Skeletal muscle tissue (tissue), 4 donors: ENCODE data around the gene IL1RAPL1. TPM values are rescaled to one million over a fixed set of nuclear protein-coding genes. Genes with fewer than 3 reads are reported as not detected.

ENCODE experiments used
- H3K27ac ChIP-seq: one replicate; pipeline ENCODE4 v1.7.0; 2013; ENCODE audit warnings: mild to moderate bottlenecking, low read depth, low read length, inconsistent platforms
- H3K27me3 ChIP-seq, 3 donors: one replicate each; pipeline ENCODE4 v1.7.0; 2013; ENCODE audit warnings: low read length in 3 of 3; ENCODE audit not compliant: control insufficient read depth in 3 of 3, insufficient read depth in 3 of 3
- H3K36me3 ChIP-seq, 3 donors: one replicate each; pipeline ENCODE4 v1.7.0; 2013; ENCODE audit warnings: low read length in 3 of 3; ENCODE audit not compliant: control insufficient read depth in 3 of 3, insufficient read depth in 3 of 3
- H3K4me1 ChIP-seq, 3 donors: one replicate each; pipeline ENCODE4 v1.7.0; 2013; ENCODE audit warnings: low read length in 3 of 3, mild to moderate bottlenecking in 3 of 3; ENCODE audit not compliant: control insufficient read depth in 3 of 3, insufficient read depth in 3 of 3
- H3K4me3 ChIP-seq, 3 donors: one replicate each; pipeline ENCODE4 v1.7.0; 2013; ENCODE audit warnings: low read length in 3 of 3
- H3K9ac ChIP-seq, 3 donors: one replicate each; pipeline ENCODE4 v1.7.0; 2013; ENCODE audit warnings: low read length in 3 of 3, mild to moderate bottlenecking in 3 of 3, moderate library complexity in 2 of 3, low read depth in 1 of 3
- H3K9me3 ChIP-seq, 3 donors: one replicate each; pipeline ENCODE4 v1.7.0; 2013; ENCODE audit warnings: low read length in 3 of 3; ENCODE audit not compliant: control insufficient read depth in 3 of 3
- total RNA-seq: library from RNA; depleted of rRNA; stranded (reverse); fragments of >200 nt; gene quantifications from one replicate; pipeline ENCODE4 v1.2.3, GENCODE V29; 2014
- donor health status: Osteomylitis.

The IL1RAPL1 gene
- total RNA-seq, 1 donor from 2014 or later: 3.7 TPM

- no peaks in the 10 kb centered on the region for H3K4me1 ChIP-seq
- H3K9me3 ChIP-seq: no peaks in the 10 kb centered on the region
- no peaks in the 10 kb centered on the region for H3K36me3 ChIP-seq
- no peak overlapping the region for H3K27ac ChIP-seq
- H3K9ac ChIP-seq: no peak overlapping the region
- H3K4me3 ChIP-seq: no peak overlapping the region
- no peaks in the 10 kb centered on the region for H3K27me3 ChIP-seq
Measured at GRCh38 chrX:29913647-29914046, 1326.4 kb downstream of the IL1RAPL1 start.

- Histone ChIP-seq H3K9ac (no peak overlapping the region), H3K27ac (no peak overlapping the region), H3K4me1 (no peaks in the 10 kb centered on the region), H3K27me3 (no peaks in the 10 kb centered on the region), H3K36me3 (no peaks in the 10 kb centered on the region), H3K9me3 (no peaks in the 10 kb centered on the region), H3K4me3 (no peak overlapping the region)
Measured at GRCh38 chrX:29922607-29923006, 1335.4 kb downstream of the IL1RAPL1 start.

- Histone ChIP-seq H3K27me3 (no peaks in the 10 kb centered on the region), H3K36me3 (no peaks in the 10 kb centered on the region), H3K4me1 (no peaks in the 10 kb centered on the region), H3K27ac (no peak overlapping the region), H3K4me3 (no peak overlapping the region), H3K9me3 (no peaks in the 10 kb centered on the region), H3K9ac (no peak overlapping the region)
Measured at GRCh38 chrX:29926056-29926455, 1338.8 kb downstream of the IL1RAPL1 start.

GRCh38 chrX:29926659-29927058 is 1339.4 kb downstream of the IL1RAPL1 start:
- no peak overlapping the region for H3K9ac ChIP-seq
- no peak overlapping the region for H3K27ac ChIP-seq
- no peaks in the 10 kb centered on the region for H3K4me1 ChIP-seq
- no peaks in the 10 kb centered on the region for H3K9me3 ChIP-seq
- no peaks in the 10 kb centered on the region for H3K36me3 ChIP-seq
- no peaks in the 10 kb centered on the region for H3K27me3 ChIP-seq
- H3K4me3 ChIP-seq: no peak overlapping the region

GRCh38 chrX:29935455-29935854 is 1348.2 kb downstream of the IL1RAPL1 start:
- H3K9ac ChIP-seq: no peak overlapping the region
- H3K27ac ChIP-seq: no peak overlapping the region
- H3K9me3 ChIP-seq: no peaks in the 10 kb centered on the region
- H3K4me3 ChIP-seq: no peak overlapping the region
- H3K27me3 ChIP-seq: no peaks in the 10 kb centered on the region
- H3K4me1 ChIP-seq: no peaks in the 10 kb centered on the region
- H3K36me3 ChIP-seq: no peaks in the 10 kb centered on the region

GRCh38 chrX:29940750-29941149 is 1353.5 kb downstream of the IL1RAPL1 start:
- Histone ChIP-seq H3K27me3 (no peaks in the 10 kb centered on the region), H3K27ac (no peak overlapping the region), H3K4me1 (no peaks in the 10 kb centered on the region), H3K4me3 (no peak overlapping the region), H3K36me3 (no peaks in the 10 kb centered on the region), H3K9me3 (no peaks in the 10 kb centered on the region), H3K9ac (no peak overlapping the region)

GRCh38 chrX:29941287-29941686 is 1354.0 kb downstream of the IL1RAPL1 start:
- Histone ChIP-seq H3K4me1 (no peaks in the 10 kb centered on the region), H3K36me3 (no peaks in the 10 kb centered on the region)

GRCh38 chrX:29947225-29947624 is 1360.0 kb downstream of the IL1RAPL1 start:
- Histone ChIP-seq H3K4me3 (no peak overlapping the region), H3K27ac (no peak overlapping the region), H3K9ac (no peak overlapping the region), H3K9me3 (no peaks in the 10 kb centered on the region), H3K27me3 (no peaks in the 10 kb centered on the region), H3K4me1 (no peaks in the 10 kb centered on the region), H3K36me3 (no peaks in the 10 kb centered on the region)

More at GRCh38 chrX:29941287-29941686, 1354.0 kb downstream of the IL1RAPL1 start:
- Histone ChIP-seq H3K4me3 (no peak overlapping the region), H3K27ac (no peak overlapping the region), H3K9me3 (no peaks in the 10 kb centered on the region), H3K27me3 (no peaks in the 10 kb centered on the region), H3K9ac (no peak overlapping the region)

GRCh38 chrX:29948653-29949052 is 1361.4 kb downstream of the IL1RAPL1 start:
- no peak overlapping the region for H3K9ac ChIP-seq
- no peaks in the 10 kb centered on the region for H3K4me1 ChIP-seq
- no peak overlapping the region for H3K27ac ChIP-seq
- no peak overlapping the region for H3K4me3 ChIP-seq
- no peaks in the 10 kb centered on the region for H3K36me3 ChIP-seq
- no peaks in the 10 kb centered on the region for H3K27me3 ChIP-seq
- H3K9me3 ChIP-seq: no peaks in the 10 kb centered on the region

- Histone ChIP-seq H3K4me3 (no peak overlapping the region), H3K27me3 (no peaks in the 10 kb centered on the region), H3K4me1 (no peaks in the 10 kb centered on the region), H3K9ac (no peak overlapping the region), H3K36me3 (no peaks in the 10 kb centered on the region), H3K9me3 (no peaks in the 10 kb centered on the region), H3K27ac (no peak overlapping the region)
Measured at GRCh38 chrX:29952016-29952415, 1364.8 kb downstream of the IL1RAPL1 start.

- Histone ChIP-seq H3K27me3 (no peaks in the 10 kb centered on the region), H3K9ac (no peak overlapping the region), H3K4me1 (no peaks in the 10 kb centered on the region), H3K4me3 (no peak overlapping the region), H3K27ac (no peak overlapping the region), H3K9me3 (no peaks in the 10 kb centered on the region), H3K36me3 (no peaks in the 10 kb centered on the region)
Measured at GRCh38 chrX:29962061-29962460, 1374.8 kb downstream of the IL1RAPL1 start.
